DND-41 (cell line): Measurements from ENCODE around the gene LRRTM4.

Experiments used
- ATAC-seq: fragments of 200-7000 bp; cut with Tn5 transposase; 3 replicates; pipeline ENCODE4 v1.9.1; 2021; ENCODE audit warnings: low read depth; ENCODE audit not compliant: insufficient read depth
- DNase-seq: peaks from one replicate; pipeline ENCODE4 v3.0.0-alpha.2; 2020
- H2AFZ ChIP-seq: 2 replicates; pipeline ENCODE4 v1.6.0; 2012; ENCODE audit warnings: low read depth, low read length
- H3K27ac ChIP-seq: 2 replicates; pipeline ENCODE4 v1.5.1; 2012; ENCODE audit warnings: low read length, inconsistent platforms
- H3K27me3 ChIP-seq: fragments of 200-600 bp; sonication (generic); 2 replicates; pipeline ENCODE4 v1.6.0; 2012; ENCODE audit warnings: low read length, mild to moderate bottlenecking, inconsistent platforms; ENCODE audit not compliant: insufficient read depth, poor library complexity
- H3K36me3 ChIP-seq: 2 replicates; pipeline ENCODE4 v1.5.1; 2012; ENCODE audit warnings: low read length, inconsistent platforms; ENCODE audit not compliant: insufficient read depth
- H3K4me1 ChIP-seq: 2 replicates; pipeline ENCODE4 v1.5.1; 2012; ENCODE audit warnings: mild to moderate bottlenecking, low read length; ENCODE audit not compliant: insufficient read depth
- H3K4me2 ChIP-seq: 2 replicates; pipeline ENCODE4 v1.6.0; 2012; ENCODE audit warnings: mild to moderate bottlenecking, moderate library complexity, low read length, inconsistent platforms; ENCODE audit not compliant: insufficient read depth
- H3K4me3 ChIP-seq, 2 experiments: fragments of 200-600 bp in 1 of 2; shearing (Covaris generic) in 1 of 2; 2 replicates each; pipeline ENCODE4 v1.5.1; 2012 to 2016; ENCODE audit warnings: inconsistent platforms in 2 of 2, low read length in 2 of 2, mild to moderate bottlenecking in 2 of 2, low read depth in 1 of 2, moderate library complexity in 1 of 2
- H3K79me2 ChIP-seq: 2 replicates; pipeline ENCODE4 v1.6.0; 2012; ENCODE audit warnings: low read length, inconsistent platforms; ENCODE audit not compliant: insufficient read depth
- H3K9ac ChIP-seq: 2 replicates; pipeline ENCODE4 v1.6.0; 2012; ENCODE audit warnings: low read depth, mild to moderate bottlenecking, inconsistent platforms, low read length, moderate library complexity
- H3K9me3 ChIP-seq: 2 replicates; pipeline ENCODE4 v1.5.1; 2012; ENCODE audit warnings: low read length, moderate library complexity, mild to moderate bottlenecking, inconsistent platforms; ENCODE audit not compliant: insufficient read depth, severe bottlenecking
- H4K20me1 ChIP-seq: 2 replicates; pipeline ENCODE4 v1.6.0; 2012; ENCODE audit warnings: low read length; ENCODE audit not compliant: insufficient read depth
- EZH2 ChIP-seq: IDR thresholded peaks from 3 replicates; pipeline ENCODE4 v1.6.1; 2012; ENCODE audit warnings: borderline replicate concordance, low read depth, mild to moderate bottlenecking, moderate library complexity, low read length, inconsistent platforms; ENCODE audit not compliant: severe bottlenecking
- TF ChIP-seq, protein P1 (sequence below): IDR thresholded peaks from 2 replicates; pipeline ENCODE4 v1.5.1; 2012; ENCODE audit warnings: borderline replicate concordance, low read length, moderate library complexity, mild to moderate bottlenecking; ENCODE audit not compliant: poor library complexity, severe bottlenecking; ENCODE audit errors: extremely low read depth

The LRRTM4 gene

DNA sequence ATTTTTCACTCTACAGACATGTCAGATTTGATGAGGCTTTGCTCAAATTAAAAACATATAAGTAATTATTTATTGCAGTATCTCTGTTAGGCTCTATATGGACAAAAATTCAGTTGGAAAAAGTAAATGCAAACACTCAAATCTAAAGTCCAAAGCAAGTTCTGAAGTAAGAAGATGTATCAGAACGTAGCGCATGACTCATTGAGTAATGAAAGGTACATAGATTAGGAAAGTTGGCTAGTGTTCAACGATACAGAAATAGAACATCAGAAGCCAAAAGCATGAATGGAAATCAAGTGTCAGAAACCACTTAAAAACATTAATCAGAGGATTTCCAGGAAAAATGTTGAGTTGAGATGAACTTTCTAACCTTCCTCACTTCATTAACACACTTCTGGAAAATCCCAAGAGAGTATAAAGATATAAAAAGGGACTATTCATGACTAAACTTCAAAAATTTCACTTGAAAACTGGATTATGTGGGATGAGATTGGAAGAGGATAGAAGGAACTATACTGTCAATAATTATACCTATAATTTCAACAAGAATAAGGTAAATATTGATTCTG lies 494.1 kb downstream of the LRRTM4 start:
- DNase-seq, result no peak
- Histone ChIP-seq H3K36me3 (no peaks in the 10 kb centered on the region), H3K9ac (no peak overlapping the region), H4K20me1 (no peaks in the 10 kb centered on the region), H3K27ac (no peak overlapping the region), H3K4me2 (no peak overlapping the region), H3K27me3 (no peaks in the 10 kb centered on the region), H3K4me1 (no peaks in the 10 kb centered on the region), H3K4me3 (no peak overlapping the region), H3K9me3 (no peaks in the 10 kb centered on the region), H3K79me2 (no peaks in the 10 kb centered on the region), H2AFZ (no peak overlapping the region)
- ATAC-seq, result no peak
- no peak for TF ChIP-seq EZH2
- TF ChIP-seq, protein P1, sequence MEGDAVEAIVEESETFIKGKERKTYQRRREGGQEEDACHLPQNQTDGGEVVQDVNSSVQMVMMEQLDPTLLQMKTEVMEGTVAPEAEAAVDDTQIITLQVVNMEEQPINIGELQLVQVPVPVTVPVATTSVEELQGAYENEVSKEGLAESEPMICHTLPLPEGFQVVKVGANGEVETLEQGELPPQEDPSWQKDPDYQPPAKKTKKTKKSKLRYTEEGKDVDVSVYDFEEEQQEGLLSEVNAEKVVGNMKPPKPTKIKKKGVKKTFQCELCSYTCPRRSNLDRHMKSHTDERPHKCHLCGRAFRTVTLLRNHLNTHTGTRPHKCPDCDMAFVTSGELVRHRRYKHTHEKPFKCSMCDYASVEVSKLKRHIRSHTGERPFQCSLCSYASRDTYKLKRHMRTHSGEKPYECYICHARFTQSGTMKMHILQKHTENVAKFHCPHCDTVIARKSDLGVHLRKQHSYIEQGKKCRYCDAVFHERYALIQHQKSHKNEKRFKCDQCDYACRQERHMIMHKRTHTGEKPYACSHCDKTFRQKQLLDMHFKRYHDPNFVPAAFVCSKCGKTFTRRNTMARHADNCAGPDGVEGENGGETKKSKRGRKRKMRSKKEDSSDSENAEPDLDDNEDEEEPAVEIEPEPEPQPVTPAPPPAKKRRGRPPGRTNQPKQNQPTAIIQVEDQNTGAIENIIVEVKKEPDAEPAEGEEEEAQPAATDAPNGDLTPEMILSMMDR, result no peak

DNA sequence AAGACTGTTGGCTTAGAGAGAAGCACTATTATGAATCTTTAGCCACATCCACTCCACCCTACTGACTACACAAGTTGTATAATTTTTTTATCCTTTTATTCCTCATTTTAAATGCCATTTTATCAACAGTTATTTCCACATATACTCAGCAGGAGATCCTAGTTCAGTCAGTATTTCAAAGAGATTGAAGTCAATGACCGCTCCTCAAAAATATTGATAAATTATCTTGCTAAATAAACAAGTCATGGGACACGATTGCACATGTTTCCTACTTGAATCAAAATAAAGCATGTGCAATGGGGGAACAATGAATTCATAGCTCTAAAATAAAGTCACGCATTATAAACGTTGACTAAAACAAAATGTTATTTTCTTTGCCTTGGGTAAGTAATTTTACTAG lies 496.5 kb downstream of the LRRTM4 start:
- Histone ChIP-seq H3K4me3 (no peak overlapping the region), H3K36me3 (no peaks in the 10 kb centered on the region), H3K9ac (no peak overlapping the region), H3K79me2 (no peaks in the 10 kb centered on the region), H3K4me1 (no peaks in the 10 kb centered on the region), H4K20me1 (no peaks in the 10 kb centered on the region), H3K27ac (no peak overlapping the region), H3K27me3 (no peaks in the 10 kb centered on the region), H3K9me3 (no peaks in the 10 kb centered on the region), H3K4me2 (no peak overlapping the region), H2AFZ (no peak overlapping the region)
- no peak for TF ChIP-seq EZH2
- TF ChIP-seq, protein P1, result no peak
- ATAC-seq, result no peak
- DNase-seq, result no peak

DNA sequence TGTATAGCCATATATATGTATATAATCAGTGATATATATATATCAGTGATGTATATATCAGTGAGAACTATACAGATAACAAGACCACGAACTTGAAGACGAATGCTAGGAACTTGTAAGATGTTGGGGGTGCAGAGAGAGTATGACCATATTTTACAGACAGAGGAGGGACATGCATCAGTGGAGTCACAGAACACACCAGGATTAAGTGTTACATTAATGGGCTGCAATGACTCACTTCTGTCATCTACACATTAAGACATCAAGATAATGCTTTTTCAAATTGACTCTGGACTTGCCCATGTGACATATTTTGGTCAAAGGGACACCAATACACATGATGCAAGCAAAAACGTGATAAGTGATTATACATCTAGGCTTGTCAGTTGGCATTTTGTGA lies 501.0 kb downstream of the LRRTM4 start:
- TF ChIP-seq, protein P1, result no peak
- TF ChIP-seq EZH2, result no peak
- H3K27me3 ChIP-seq, result no peaks in the 10 kb centered on the region
- no peak for ATAC-seq
- no peaks in the 10 kb centered on the region for H3K4me1 ChIP-seq
- no peaks in the 10 kb centered on the region for H3K9me3 ChIP-seq
- H2AFZ ChIP-seq, result no peak overlapping the region
- DNase-seq, result no peak
- H3K4me2 ChIP-seq, result no peak overlapping the region
- no peak overlapping the region for H3K27ac ChIP-seq
- H3K9ac ChIP-seq, result no peak overlapping the region
- H3K79me2 ChIP-seq, result no peaks in the 10 kb centered on the region
- H3K36me3 ChIP-seq, result no peaks in the 10 kb centered on the region
- H3K4me3 ChIP-seq, result no peak overlapping the region
- no peaks in the 10 kb centered on the region for H4K20me1 ChIP-seq

DNA sequence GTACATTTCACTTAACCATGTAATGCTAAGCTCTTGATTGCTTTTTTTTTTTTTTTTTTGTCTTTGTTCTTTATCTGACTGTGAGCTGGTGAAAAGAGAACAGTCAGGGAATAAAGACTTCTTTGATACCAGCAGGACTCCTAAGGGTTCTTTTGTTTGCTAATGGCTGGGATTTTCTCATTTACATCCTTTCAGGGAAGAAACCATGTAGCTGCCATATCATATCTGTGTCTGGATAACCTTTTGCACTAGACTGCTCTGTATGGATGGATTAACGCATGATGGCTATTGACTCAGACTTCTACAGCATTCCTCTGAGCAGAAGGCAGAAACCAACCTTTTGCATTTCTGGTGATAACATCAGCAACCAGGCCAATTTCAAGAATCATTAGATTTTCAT lies 504.0 kb downstream of the LRRTM4 start:
- no peak for DNase-seq
- Histone ChIP-seq H3K36me3 (no peaks in the 10 kb centered on the region), H3K4me3 (no peak overlapping the region), H3K9me3 (no peaks in the 10 kb centered on the region), H4K20me1 (no peaks in the 10 kb centered on the region), H3K27me3 (no peaks in the 10 kb centered on the region), H3K79me2 (no peaks in the 10 kb centered on the region), H3K9ac (no peak overlapping the region), H2AFZ (no peak overlapping the region), H3K4me1 (no peaks in the 10 kb centered on the region), H3K27ac (no peak overlapping the region), H3K4me2 (no peak overlapping the region)
- TF ChIP-seq, protein P1, result no peak
- no peak for TF ChIP-seq EZH2
- no peak for ATAC-seq
